Glomerular visceral epithelial cell (primary cell): Measurements from ENCODE around the gene CH25H.
"Not testable (repeated sequence)": the region's sequence is repeated elsewhere in the genome, so short reads cannot be mapped to it uniquely, and the experiment has no call there.

ENCODE experiments used
- DNase-seq: peaks from one replicate; pipeline ENCODE4 v3.0.0-alpha.2; 2016; ENCODE audit errors: extremely low spot score

The CH25H gene

GRCh38 chr10:89207181-89207800 lies at the start of gene CH25H:
Gene CH25H, minus strand, starts transcription at chr10:89207317. Its CDS starts 25 bp downstream, at chr10:89207292.
- peak; percentile 53 for DNase-seq

GRCh38 chr10:89256340-89256739 lies 49.2 kb upstream of the CH25H start:
- DNase-seq: no peak

- no peak for DNase-seq
These were observed 48.7 kb upstream of the CH25H start for GRCh38 chr10:89255793-89256192.

GRCh38 chr10:89255091-89255579 lies 48.0 kb upstream of the CH25H start:
- DNase-seq: not testable (repeated sequence)

GRCh38 chr10:89252225-89252585 lies 45.1 kb upstream of the CH25H start:
- no peak for DNase-seq

- DNase-seq: peak; percentile 99
These were observed 44.5 kb upstream of the CH25H start, which contains the start of gene LIPA for GRCh38 chr10:89251409-89252224. Gene LIPA, minus strand, starts transcription at chr10:89251775. Its CDS starts 4,127 bp downstream, at chr10:89247648.

- no peak for DNase-seq
These were observed 43.8 kb upstream of the CH25H start for GRCh38 chr10:89250865-89251408.

GRCh38 chr10:89248990-89249389 lies 41.9 kb upstream of the CH25H start:
- DNase-seq: no peak

- not testable (repeated sequence) for DNase-seq
These were observed 40.5 kb upstream of the CH25H start for GRCh38 chr10:89247623-89248022.

- no peak for DNase-seq
These were observed 38.7 kb upstream of the CH25H start for GRCh38 chr10:89245802-89246201.

- no peak for DNase-seq
These were observed 35.9 kb upstream of the CH25H start for GRCh38 chr10:89242840-89243568.

- no peak for DNase-seq
These were observed 35.2 kb upstream of the CH25H start for GRCh38 chr10:89242345-89242684.

GRCh38 chr10:89241486-89242344 lies 34.6 kb upstream of the CH25H start:
- DNase-seq: no peak

GRCh38 chr10:89241026-89241425 lies 33.9 kb upstream of the CH25H start:
- no peak for DNase-seq

- no peak for DNase-seq
These were observed 33.4 kb upstream of the CH25H start for GRCh38 chr10:89240519-89240918.

- DNase-seq: no peak
These were observed 32.0 kb upstream of the CH25H start for GRCh38 chr10:89238956-89239644.

- DNase-seq: no peak
These were observed 30.7 kb upstream of the CH25H start for GRCh38 chr10:89237849-89238248.

- no peak for DNase-seq
These were observed 29.2 kb upstream of the CH25H start for GRCh38 chr10:89236226-89236797.

GRCh38 chr10:89235073-89235798 lies 28.1 kb upstream of the CH25H start:
- DNase-seq: no peak

GRCh38 chr10:89233033-89233432 lies 25.9 kb upstream of the CH25H start:
- no peak for DNase-seq
